ENCODE data around the gene DAP3.
"Not testable (repeated sequence)": the region's sequence is repeated elsewhere in the genome, so short reads cannot be mapped to it uniquely, and the experiment has no call there.

DAP3 gene

DNA sequence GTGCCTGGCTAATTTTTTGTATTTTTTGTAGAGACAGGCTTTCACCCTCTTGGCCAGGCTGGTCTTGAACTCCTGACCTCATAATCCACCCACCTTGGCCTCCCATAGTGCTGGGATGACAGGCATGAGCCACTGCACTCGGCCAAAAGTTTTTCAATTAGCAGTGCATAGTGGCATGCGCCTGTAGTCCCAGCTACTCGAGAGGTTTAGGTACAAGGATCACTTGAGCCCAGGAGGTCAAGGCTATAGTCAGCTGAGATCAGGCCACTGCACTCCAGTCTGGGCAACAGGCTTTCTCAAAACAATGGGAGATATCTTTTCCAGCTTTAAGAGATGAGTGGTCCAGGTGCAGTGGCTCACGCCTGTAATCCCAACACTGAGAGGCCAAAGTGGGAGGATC is 30.8 kb downstream of the DAP3 start:
- no peak for DNase-seq

DNA sequence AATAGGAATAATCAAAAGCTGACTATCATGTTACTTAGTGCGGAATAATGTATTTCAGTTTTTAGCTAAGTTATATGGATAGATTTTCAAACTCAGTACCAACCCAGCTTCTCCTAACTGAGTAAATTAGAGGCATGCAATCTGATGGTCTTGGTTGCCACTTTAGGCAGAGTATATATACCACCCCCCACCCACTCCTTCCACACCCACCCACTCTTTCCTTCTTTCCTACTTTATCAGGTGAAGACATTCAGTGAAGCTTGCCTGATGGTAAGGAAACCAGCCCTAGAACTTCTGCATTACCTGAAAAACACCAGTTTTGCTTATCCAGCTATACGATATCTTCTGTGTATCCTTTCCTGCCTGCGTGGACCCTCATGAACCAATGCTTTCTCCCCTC is 36.3 kb downstream of the DAP3 start:
- no peak for DNase-seq

DNA sequence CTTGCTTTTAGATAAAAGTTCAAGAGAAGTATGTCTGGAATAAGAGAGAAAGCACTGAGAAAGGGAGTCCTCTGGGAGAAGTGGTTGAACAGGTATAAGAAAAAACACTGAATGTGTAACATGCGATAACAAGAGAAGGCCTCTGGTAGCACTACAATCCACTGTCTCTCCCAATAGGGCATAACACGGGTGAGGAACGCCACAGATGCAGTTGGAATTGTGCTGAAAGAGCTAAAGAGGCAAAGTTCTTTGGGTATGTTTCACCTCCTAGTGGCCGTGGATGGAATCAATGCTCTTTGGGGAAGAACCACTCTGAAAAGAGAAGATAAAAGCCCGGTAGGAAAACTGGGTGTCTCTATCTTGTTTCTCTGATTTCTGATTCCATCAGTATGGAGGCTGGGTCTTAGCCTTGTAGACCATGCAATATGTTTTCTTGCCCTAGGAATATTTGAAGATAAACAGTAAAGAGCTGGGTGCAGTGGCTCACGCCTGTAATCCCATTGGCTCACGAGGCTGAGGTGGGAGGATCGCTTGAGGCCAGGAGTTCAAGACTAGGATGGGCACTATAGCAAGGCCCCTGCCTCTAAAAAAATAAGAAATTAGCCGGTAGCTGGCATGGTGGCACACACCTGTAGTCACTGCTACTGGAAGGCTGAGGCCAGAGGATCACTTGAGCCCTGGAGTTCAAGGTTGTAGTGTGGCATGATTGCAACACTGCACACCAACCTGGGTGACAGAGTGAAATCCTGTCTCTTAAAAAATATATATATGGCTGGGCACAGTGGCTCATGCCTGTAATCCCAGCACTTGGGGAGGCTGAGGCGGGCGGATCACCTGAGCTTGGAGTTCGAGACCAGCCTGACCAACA is 40.4 kb downstream of the DAP3 start:
- peak; percentile 56 for DNase-seq

DNA sequence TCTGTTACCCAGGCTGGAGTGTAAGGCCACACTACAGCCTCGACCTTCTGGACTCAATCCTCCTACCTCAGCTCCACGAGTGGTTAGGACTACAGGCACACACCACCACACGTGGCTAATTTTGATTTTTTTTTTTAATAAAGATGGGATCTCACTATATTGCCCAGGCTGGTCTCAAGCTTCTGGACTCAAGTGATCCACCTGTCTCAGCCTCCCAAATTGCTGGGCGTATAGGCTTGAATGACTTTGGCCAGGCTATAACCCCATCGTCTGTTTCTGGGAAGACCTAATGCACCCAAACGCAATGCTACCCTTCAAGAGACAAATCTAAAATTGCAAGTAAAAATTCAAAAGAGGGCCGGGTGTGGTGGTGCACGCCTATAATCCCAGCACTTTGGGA is 52.1 kb downstream of the DAP3 start:
- no peak for DNase-seq

DNA sequence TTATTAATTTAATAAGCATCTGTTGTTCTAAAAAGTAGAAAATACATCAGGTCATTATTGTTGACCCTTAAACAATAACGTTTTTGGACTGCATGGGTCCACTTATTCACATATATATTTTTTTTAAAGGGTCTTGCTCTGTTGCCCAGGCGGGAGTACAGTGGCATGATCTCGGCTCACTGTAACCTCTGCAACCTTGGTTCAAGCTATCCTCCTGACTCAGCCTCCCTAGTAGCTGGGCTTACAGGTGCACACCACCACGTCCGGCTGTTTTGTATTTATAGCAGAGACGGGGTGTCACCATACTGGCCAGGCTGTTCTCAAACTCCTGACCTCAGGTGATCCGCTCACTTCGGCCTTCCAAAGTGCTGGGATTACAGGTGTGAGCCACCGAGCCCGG is 53.0 kb downstream of the DAP3 start:
- no peak for DNase-seq

DNA sequence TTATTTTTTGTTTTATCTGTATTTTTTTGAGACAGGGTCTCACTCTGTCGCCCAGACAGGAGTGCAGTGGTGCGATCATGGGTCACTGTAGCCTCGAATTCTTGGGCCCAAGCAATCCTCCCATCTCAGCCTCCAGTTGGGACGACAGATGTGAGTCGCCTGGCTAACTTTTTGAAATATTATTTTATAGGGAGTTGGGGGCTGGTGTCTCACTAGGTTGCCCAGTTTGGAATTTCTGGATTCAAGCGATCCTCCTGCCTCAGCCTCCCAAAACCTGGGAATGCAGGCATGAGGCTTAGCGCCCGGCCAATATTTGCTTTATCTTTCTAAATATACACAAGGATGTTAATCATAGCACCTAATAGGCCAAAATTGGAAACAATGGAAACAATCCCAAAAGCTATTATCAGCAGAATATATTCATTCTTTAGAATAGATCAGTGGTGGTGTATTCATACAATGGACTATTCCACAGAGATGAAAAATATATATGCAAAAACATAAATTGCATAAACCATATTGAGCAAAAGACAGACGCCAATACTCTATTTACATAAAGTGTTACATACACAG is 55.9 kb downstream of the DAP3 start:
- no peak for DNase-seq

DNA sequence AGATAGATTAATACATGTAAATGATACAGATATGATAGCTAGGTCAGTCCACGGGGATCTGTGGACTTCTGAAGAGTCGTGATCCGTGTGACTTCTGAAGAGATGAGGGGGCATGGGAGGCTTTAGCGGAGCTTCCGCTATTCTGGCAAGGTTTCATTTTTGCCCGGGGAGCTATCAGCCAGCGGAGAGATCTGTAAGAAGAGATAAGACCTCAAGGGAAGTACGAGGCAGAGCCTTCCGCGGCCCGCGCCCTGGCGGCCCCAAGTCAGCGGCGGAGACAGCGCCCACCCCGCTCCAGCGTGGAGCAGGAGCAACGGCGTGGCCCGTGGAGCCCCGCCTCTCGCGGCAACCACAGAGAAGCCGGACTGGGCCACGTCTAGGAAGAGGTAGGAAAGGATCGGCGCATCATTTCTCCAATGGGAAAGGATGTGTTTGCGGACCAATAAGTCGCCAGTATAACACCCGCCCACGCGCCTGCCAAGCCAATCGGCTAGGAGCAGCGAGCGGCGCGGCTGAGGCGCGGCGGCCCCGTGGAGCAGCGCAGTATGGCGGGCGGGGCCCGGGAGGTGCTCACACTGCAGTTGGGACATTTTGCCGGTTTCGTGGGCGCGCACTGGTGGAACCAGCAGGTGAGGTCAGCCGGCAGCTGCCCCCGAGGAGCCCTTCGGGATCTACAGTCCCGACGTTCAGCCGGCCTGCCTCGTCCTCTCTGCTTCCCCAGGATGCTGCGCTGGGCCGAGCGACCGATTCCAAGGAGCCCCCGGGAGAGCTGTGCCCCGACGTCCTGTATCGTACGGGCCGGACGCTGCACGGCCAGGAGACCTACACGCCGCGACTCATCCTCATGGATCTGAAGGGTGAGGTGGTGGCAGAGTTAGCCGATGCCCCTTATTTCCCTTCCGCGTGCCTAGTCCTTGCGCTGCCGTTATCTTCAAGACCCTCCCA is 56.7 kb downstream of the DAP3 start:
- peak; percentile 98 for DNase-seq

DNA sequence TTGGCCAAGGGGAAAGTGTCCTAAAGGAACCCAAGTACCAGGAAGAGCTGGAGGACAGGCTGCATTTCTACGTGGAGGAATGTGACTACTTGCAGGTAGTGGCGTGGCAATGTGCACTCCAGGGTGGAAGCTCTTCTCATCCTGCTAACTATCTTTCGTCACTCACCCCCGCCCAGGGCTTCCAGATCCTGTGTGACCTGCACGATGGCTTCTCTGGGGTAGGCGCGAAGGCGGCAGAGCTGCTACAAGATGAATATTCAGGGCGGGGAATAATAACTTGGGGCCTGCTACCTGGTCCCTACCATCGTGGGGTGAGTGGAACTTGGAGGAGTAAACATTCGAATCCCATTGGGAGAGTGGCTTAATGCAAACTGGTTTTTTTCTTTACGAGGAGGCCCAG is 58.7 kb downstream of the DAP3 start:
- DNase-seq, result not testable (repeated sequence)

DNA sequence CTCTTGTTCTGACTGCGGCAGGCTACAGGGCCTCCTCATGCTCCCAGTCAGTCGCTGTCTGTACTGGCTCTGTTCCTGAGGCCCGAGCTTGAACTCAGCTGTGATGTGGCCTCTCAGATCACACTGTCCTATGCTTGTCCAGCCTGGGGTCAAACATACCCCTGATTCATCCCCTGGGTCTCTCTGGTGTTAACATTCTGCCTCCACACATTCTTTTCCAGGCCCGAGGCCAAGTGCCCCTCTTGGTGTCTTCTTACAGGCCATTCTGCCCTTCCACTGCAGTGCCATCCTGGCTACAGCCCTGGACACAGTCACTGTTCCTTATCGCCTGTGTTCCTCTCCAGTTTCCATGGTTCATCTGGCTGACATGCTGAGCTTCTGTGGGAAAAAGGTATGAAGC is 59.2 kb downstream of the DAP3 start:
- not testable (repeated sequence) for DNase-seq

DNA sequence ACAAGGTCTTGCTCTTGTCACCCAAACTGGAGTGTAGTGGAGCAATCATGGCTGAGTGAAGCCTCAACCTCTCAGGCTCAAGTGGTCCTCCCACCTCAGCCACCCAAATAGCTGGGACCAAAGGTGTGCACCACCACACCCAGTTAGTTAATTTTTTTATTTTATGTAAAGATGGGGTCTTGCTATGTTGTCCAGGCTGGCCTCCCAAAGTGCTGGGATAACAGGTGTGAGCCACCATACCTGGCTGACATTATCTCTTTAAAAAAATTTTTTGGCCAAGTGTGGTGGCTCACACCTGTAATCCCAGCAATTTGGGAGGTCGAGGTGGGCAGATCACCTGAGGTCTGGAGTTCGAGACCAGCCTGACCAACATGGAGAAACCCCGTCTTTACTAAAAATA is 70.1 kb downstream of the DAP3 start:
- DNase-seq, result not testable (repeated sequence)

DNA sequence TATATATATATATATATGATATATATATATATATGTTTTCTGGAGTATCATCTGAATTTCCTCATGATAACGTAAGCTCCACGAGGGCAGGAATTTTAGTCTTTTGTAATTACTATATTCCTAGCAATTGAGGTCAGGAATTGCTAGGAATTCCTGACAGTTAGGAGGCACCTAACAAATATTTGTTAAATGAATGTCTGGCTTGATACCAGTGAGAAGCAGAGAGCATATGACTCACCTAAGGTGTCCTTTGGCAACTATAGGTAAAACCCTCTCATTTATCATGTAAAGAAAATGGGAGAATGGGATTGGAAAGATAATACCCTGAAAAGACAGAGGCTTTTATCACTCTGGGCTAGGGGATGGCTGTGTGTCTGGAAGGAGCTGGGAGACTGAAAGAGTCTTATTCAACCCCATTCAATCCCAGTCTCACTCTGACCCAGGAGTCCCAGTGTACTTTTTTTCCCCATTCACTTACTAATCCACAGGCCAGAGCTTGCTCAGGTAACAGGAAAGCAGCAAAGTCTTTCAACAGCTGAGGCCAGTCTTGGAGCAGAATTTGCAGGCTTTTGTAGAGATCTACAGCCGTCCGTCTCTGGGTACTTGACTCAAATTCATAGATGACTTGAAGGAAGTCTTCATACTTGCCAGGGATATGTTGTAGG is 71.2 kb downstream of the DAP3 start:
- no peak for DNase-seq

DNA sequence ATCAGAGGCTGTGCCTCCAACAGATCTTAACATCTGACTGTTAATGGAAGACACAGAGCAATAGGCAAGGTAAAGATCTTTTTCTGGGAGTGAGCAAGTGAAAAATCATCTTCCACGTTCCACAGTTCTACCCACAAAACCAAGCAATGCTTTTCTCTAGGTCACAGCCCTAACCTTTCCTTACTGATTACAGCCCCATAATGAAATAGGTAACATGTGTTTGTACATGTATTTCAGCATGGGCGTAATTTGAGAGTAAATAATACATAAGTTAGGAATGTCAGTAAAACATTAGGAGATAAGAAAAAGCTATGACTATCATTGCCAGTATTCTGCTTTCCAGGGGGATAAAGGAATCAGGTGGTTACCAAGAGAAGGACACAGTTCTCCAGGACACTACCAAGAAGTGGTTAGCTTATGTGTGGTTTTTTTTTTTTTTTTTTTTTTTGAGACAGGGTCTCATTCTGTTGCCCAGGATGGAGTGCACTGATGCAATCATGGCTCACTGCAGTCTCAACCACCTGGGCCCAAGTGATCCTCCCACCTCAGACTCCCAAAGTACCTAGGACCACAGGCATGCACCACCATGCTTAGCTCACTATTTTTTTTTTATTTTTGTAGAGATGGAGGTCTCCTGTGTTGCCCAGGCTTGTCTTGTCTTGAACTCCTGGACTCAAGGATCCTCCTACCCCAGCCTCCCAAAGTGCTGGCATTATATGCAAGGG is 72.0 kb downstream of the DAP3 start:
- no peak for DNase-seq

DNA sequence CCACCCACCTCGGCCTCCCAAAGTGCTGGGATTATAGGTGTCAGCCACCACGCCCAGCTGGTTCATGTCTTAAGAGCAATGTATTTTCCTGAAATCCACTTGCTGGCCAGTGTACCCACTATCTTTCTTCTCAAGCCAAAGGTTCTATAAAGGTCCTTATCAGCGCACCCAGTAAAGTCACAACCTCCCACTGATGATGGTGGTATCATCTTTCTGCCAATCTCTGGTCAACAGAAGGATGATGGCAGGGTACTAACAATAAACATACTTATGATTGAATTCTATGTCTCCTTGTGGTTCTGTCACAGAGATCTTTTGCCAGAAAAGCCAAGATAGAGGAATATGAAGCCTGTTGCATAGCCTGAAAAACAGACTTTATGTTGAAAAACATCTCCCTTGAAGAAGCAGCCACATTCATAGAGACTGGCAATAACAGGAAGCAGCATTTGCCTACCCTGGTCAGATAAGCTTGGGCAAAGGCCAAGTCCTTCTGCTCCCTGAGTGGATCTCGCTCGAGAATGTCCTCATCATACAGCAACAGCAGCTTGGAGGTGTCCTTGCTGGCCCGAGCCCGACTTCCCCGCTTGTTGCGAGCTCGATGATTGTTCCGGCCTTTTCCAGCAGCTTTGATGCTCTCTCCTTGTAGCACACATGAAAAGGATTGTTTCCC is 73.0 kb downstream of the DAP3 start:
- DNase-seq, result no peak

DNA sequence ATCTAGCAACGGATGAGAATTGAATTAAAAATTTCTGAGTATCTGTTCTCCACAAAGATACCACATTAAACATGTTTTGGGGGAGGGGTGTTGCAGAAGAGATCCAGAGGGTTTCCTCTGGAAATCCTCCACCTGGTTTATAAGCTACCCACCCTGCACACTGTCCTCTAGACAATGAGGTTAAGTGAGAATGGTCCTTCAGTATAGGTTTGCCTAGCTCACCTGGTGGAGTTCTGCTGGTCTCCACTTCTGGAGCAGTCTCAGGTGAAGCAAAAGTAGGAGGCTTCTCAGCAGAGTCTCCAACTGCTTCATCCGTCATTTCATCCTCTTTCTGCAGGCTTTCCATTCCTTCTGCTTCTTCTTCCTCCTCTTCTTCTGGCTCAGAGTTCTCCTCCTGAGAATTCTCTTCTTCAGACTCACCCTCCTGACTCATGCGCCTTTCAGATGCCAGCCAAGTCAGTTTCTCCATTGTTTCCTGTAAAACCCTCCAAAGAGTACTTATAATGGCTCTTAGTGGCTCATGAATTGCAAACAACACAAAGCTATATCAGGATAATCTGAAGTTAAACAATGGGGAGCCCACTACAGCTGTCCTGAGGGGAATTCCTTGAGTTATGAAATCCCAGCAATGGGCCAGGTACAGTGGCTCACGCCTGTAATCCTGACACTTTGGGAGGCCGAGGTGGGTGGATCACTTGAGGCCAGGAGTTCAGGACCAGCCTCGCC is 74.4 kb downstream of the DAP3 start:
- peak; percentile 10 for DNase-seq

DNA sequence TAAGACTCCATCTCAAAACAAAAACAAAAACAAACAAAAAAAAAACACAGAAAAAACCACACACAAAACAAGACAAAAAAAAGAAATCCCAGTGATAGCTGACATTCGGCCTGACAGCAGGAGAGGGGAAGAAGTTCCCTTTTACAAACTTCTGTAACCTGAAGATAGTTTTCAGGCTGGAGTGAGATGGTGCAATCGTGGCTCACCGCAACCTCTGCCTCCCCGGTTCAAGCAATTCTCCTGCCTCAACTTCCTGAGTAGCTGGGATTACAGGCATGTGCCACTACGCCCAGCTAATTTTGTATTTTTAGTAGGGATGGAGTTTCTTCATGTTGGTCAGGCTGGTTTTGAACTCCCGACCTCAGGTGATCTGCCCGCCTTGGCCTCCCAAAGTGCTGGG is 75.1 kb downstream of the DAP3 start:
- DNase-seq, result not testable (repeated sequence)

DNA sequence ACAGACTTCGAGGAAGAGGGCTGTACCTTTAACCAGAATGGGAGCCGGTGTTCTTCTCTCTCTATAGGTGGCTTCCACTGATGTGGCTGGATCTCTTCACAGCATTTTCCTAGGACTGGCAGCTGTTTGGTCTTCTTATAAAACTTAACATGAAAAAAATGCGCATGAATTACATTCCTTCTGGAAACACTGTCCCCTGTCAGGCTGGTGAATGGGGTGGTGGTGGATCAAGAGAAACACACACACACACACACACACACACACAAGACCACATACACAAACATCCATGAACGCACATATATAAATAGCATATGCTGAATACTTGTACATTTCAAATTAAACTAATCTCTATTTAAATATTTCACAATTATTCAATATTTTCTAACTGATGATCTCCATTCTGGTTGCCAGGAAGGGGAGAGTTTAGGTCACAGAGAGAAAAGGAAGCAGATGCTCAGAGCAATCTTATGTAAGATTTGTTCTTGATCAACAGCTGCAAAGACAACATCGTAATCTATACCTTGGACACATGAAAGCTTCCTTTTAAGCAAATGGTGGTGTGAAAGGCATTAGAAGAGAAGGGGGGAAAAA is 78.6 kb downstream of the DAP3 start:
- DNase-seq, result not testable (repeated sequence)

DNA sequence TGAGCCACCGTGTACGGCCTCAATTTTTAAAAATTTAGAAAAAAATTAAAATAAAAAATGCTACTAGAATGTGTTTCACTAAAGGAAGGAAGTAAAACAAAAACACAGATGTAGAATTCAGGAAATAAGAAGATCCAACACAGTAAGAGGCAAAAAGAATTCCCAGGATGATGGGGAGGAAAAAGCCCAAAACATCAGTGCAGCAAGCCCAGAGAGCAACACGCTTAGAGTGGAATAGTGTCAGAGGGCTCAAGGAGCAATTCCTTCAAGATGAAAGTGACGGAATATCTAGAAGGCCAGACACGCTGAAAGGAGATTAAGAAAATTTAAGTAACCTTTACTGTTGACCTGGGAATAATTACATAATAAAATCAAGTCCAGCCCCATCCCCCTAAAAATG is 80.4 kb downstream of the DAP3 start:
- no peak for DNase-seq

DNA sequence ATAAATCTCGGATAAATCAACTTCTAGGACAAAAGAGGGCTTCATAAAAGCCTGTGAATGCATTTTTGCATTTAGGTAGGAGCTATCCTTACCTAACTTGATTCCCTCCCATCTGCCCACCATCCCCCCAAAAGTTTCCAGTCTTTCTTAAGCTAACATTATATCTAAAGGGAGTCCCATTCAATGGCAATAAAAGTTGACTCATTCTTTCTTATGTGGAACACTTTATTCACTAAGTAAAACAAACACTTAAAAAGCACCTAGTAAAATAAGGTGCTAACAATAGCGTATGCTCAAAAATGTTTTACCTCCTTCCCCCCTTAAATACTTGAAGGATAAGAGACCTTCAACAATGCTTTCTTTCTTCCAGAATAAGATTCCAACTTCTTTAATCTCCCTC is 84.3 kb downstream of the DAP3 start:
- DNase-seq, result no peak

DNA sequence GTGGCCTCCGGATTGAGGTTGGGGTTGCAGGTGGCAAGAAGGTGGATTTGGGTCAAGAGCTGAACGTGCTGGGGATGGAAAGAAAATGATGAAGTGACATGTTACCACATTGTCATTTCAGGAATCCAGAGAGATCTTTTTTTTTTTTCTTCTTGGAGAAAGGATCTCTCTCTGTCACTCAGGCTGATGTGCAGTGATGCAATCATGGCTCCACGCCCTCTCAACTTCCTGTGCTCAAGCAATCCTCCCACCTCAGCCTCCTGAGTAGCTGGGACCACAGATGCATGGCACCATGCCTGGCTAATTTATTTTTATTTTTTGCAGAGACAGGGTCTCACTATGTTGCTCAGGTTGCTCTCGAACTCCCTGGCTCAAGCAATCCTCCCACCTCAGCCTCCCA is 87.5 kb downstream of the DAP3 start:
- no peak for DNase-seq

DNA sequence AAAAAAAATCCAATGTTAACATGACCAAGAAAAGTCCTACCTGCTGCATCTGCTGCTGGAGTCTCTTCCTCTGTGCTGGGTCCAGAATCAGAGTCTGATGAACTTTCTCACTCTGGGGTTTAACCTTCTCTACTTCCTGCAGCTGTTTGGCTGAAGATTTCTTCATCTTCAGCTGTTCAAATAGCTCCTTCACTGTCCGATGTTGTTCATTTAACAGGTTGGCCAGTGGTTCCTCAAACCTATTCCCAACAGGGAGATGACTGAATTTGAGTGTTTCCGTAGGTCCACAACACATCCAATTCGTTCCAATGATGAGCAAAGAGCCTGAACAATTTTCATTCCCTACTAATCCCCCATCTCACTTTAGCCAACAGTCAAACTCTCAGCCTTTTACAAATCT is 88.7 kb downstream of the DAP3 start:
- no peak for DNase-seq

Measured in NCI-H146 (cell line).